HL-60 (cell line): ENCODE measurements around the gene CPS1.

ENCODE experiments used
- POLR2AphosphoS5 ChIP-seq: IDR thresholded peaks from 2 replicates; pipeline ENCODE4 v1.6.1; 2012; ENCODE audit warnings: low read depth
- TF ChIP-seq, protein P1 (sequence below): IDR thresholded peaks from one replicate; pipeline ENCODE4 v1.5.1; 2011; ENCODE audit warnings: low read length, control low read depth, inconsistent platforms; ENCODE audit not compliant: insufficient read depth

DNA sequence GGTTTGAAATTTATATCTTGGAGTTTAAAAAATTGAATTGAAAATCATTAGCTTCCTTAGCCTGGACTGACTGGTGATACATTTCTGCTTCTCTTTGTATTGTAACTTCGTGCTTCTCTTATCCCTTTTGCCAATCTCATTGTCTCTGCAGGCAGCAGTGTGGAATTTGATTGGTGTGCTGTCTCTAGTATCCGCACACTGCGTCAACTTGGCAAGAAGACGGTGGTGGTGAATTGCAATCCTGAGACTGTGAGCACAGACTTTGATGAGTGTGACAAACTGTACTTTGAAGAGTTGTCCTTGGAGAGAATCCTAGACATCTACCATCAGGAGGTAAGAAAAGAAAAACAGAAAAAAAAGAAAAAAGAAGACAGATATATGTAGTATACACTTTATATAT lies 85.9 kb downstream of the CPS1 start:
- TF ChIP-seq, protein P1, sequence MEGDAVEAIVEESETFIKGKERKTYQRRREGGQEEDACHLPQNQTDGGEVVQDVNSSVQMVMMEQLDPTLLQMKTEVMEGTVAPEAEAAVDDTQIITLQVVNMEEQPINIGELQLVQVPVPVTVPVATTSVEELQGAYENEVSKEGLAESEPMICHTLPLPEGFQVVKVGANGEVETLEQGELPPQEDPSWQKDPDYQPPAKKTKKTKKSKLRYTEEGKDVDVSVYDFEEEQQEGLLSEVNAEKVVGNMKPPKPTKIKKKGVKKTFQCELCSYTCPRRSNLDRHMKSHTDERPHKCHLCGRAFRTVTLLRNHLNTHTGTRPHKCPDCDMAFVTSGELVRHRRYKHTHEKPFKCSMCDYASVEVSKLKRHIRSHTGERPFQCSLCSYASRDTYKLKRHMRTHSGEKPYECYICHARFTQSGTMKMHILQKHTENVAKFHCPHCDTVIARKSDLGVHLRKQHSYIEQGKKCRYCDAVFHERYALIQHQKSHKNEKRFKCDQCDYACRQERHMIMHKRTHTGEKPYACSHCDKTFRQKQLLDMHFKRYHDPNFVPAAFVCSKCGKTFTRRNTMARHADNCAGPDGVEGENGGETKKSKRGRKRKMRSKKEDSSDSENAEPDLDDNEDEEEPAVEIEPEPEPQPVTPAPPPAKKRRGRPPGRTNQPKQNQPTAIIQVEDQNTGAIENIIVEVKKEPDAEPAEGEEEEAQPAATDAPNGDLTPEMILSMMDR = no peak
- no peak for TF ChIP-seq POLR2AphosphoS5
